Lung microvascular endothelial cell (primary cell): Measurements from ENCODE around the gene UNC5C. TPM values are rescaled to one million over a fixed set of nuclear protein-coding genes. Genes with fewer than 3 reads are reported as not detected.

ENCODE experiments used
- DNase-seq, 2 donors: peaks; one replicate each; pipeline versions ENCODE4 v3.0.0 to v3.0.0-alpha.2; 2010; ENCODE audit warnings: low read depth in 2 of 2
- total RNA-seq: library from RNA; depleted of rRNA; stranded (reverse); fragments of >200 nt; gene quantifications from 2 replicates; pipeline ENCODE4 v1.2.1, GENCODE V29; 2014

UNC5C gene
- total RNA-seq, 1 donor from 2014 or later: under 0.01 TPM

DNA sequence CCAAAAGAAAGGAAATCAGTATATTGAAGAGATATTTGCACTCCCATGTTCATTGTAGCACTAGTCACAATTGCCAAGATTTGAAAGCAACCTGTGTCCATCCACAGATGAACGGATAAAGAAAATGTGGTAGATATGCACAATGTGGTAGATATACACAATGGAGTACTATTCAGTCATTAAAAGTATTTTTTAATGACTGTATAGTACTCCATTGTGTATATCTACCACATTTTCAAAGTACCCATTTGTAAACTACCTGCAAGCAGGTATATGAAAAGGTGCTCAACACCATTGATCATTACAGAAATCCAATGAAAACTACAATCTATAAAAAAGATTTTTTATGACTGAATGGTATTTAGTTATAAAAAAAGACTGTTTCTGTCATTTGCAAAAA lies 200.4 kb downstream of the UNC5C start:
- no peak for DNase-seq

DNA sequence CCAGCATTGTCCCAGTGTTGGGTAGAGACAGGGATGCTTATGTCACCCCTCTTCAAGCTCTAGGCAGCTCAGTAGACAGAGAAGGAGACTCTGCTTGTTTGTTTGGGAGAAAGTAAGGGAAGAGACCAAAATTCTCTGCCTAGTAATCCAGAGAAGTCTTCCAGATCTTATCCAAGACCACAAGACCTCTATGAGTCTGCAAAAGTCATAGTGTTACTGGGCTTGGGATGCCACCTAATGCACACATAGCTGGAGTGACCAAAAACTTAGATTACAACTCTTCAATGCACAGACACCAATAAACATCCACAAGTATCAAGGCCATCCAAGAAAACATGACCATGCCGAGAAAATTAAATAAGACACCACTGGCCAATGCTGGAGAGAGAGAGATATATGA lies 205.5 kb downstream of the UNC5C start:
- no peak for DNase-seq

DNA sequence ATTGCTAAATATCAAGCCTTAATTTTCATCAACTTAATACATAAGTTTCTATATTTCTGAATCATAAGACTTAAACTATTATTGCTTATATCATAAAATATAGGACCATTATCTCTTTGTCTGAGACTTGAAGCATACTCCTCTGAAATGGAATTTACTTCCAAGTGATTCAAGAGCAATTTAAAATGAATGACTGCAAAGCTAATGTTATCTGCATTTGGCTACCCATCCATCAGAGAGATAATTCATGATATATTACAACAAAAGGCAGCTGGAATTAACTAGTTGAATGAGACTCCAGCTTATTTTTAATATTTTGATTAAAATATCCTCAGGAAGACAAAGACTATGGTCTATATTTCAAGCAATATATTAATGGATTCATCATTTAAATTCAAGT lies 208.6 kb downstream of the UNC5C start:
- DNase-seq: no peak

DNA sequence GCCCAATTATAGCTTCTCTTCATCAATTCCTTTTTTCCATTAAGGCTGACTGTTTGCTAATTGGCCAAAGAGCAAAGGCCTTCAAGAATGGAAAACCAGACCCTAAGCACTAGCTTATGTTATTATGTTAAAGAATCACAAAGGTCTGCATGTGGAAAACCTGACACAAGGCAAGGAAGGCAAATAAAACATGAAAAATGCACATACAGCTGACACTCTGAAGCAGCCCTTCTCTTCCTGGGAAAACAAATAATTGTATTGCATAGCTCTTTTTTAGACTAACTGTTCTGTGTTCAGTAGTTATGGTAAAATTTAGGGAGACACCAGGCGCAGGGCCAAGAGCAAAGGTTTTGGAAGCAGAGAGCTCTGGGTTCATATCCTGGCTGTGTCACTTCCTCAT lies 223.1 kb downstream of the UNC5C start:
- no peak for DNase-seq

DNA sequence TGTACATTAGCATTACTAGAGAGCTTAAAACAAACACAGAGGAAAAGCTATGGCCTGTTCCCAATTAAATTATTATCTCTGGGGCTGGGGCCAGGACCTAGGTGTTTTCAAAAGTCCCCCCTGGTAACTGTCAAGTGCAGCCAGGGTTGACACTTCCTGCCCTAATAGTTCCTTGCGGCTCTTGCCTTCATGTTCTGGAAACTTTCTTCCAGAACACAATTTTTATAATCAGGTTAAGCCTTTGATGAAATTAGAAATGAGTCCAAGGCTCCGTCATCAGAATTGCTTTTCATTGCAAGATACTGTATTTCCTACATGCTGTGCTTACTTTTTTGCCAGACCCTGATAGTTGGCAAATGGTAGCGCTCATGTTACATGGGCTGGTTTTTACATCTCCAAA lies 229.6 kb downstream of the UNC5C start:
- DNase-seq: no peak

DNA sequence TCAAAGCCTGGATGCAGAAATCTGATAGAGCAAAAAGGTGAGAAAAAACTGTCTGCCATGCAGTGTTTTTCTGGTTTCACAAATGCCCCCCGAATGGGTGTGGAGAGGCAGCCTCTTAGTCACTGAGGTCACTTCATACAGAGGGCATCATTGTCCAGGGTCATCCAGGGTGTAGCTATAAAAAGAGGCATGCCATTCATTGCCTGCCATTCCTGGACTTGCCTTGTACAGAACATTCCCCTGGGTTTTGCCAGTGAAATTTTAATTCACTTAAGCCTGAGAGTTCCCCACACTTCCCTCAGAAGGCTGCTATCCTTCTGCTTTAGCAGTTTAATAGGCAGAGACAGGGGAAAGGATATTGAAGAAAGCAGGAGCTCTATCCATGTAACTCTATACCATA lies 230.3 kb downstream of the UNC5C start:
- no peak for DNase-seq

DNA sequence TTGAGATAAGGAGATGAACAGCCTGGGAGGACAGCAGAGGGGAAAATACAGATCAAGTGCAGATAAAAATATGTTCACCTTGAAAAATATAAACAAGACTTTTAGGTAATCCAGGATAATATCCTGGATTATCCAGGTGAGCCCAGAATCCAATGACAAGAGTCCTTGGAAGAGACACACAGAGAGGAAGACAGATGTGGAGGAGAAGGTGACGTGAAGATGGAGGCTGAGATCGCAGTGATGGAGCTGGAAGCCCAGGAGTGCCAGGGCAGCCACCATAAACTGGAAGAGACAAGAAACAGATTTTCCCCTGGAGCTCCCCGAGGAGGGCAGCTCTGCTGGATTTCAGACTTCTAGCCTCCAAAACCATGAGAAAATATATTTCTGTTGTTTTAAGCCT lies 230.7 kb downstream of the UNC5C start:
- DNase-seq: no peak

DNA sequence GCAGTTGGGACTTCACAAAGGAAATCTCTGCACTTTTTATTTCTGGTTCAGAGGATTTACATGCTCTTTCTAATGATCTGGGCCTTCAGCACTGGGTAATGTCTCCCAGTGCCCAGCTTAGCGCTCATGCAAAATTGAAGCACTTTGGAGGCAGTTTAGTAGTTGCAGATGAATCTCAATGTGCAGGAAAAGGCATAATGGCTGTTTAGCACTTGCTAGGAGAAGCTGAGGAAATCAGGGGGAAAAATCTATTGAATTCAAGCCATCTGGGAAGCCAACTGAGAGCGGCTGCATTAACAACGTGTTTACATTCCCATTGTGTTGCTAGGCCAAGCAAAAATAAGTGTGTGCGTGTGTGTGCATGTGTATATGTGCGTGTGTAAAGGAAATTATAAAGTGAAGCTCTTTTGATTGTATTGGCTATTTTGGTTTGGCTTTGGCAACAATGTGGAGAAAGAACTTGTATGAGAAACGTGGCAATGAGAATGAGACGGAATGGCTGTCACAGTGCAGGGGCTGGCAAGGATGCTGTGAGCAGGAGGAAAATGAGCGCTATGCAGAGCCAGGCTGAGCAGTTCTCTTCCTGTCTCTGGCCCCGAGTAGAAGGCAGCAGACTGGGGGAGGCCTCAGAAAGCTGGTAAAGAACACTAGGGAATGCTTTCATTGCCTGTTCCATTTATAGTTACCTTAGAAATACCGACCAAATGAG lies 231.5 kb downstream of the UNC5C start:
- DNase-seq: no peak

DNA sequence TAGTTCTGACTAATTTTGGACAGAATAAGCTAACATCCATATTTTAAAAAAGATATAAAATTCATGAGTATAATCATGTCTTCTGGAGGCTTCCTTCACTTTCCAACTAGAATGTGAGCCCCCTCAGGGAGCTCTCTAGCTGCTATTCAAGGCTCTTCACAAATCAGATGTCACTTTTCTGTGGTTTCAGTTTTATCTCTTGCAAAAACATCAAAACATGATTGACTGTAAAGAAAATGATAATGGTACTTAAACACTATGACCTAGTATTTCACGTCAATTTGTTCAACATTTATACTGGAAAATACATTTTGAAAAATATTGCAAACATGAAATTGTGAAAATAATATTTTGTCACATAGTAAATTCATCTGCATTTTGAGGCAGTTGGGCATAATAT lies 234.2 kb downstream of the UNC5C start:
- DNase-seq: no peak

DNA sequence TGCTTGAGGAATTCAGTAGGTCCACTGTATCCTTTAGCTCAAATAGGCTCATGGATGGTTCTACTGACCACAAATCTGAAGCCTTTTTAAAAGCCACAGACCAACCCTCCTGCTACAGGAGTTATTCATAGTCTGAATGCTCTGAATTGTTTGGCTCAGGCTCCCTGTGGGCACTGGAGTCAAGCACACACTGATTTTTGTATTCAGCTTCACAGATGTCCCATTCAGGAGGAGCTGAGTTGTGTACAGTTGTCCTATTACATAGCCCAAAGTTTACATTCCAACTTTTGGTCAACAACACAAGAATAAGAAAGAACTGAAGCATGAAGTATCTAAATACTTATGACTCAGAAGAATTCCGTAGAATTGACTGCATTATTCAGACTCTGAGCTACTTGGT lies 243.9 kb downstream of the UNC5C start:
- DNase-seq: no peak

DNA sequence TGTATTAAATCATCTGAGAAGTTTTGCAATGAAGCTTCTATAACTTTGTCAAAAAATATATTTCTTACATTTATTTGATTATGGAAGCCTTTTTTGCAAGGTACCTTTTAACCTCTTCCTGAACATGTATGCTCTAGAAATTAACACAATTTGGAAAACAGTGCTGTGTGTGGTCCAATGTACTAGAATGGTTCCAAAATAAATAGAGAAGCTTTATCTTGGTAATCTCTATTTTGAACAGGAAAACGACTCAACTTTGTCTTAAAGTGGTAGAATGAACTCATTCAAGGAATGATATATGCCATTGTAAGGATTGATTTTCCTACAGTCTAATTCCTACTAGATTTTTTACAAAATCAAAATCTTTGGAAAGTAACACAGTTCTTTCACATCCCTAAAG lies 248.5 kb downstream of the UNC5C start:
- DNase-seq: no peak

DNA sequence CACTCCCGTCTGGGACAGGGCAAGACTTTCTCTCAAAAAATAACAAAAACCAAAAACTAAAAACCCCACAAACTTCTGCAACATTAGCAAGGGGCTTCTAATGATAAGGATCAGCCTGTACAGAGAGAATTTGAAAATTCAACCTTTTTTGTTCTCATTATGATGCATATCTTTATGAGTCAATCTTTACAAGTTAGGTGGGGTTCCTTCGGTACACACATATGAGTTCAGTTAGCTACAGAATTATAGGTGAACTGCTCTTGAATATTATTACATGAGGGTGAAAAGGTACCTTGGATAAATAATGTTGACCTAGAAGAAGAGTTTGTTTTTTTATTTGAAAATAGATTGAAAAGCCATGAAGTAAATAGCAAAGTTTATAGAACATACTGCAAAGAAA lies 252.7 kb downstream of the UNC5C start:
- no peak for DNase-seq

DNA sequence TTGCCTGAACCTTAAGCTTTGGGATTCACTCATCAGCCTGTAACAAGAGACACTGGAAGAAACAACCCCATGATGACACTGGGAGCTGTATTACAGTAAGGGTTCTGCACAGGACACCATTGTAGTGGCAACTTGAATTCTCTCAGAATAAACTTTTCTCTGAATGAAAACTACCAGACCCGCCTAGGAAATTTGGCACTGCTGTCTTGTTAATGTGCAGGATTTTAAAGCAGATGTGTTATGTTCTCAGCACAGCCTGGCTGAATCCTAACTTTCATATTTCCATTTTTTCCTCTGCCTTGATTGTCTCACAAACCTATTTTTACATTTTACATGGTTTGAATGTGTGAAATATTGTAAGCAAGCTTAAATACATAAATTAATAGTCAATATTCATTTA lies 253.6 kb downstream of the UNC5C start:
- DNase-seq: no peak

DNA sequence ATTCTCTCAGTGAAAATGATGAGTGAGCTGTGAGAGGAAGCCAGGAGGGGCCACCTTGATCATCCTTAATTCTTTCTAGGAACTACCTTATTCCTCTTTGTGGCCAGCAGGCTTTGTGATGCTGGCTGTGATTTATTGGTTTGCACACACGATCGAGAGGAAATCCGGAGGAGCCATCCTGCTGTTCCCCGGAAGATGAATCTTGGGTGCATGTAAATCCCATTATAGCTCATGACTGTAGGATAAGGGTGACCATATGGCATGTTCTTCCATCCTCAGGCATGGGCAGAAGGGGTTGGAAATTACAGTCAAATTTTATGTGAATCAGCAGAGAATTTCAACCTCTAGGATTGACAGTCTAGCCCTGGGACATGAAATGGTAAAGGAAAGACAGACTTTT lies 254.5 kb downstream of the UNC5C start:
- no peak for DNase-seq

DNA sequence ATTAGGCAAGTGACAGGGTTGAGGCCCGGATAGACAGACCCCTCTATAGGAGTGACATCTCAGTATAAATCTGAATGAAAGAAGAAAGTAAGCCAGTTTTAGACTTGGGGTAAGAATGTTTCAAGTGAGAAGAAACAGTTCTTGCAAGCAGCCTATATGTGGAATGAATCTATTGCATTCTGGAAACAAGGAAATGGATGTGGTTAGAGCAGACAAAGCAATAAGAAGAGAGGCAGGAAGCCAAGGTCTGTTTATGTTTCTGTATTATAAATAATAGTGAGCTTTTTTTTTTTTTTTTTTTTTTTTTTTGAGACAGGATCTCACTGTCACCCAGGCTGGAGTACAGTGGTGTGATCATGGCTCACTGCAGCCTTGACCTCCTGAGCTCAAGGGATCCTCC lies 255.8 kb downstream of the UNC5C start:
- DNase-seq: peak in 1 of 2 donors; percentile 41

DNA sequence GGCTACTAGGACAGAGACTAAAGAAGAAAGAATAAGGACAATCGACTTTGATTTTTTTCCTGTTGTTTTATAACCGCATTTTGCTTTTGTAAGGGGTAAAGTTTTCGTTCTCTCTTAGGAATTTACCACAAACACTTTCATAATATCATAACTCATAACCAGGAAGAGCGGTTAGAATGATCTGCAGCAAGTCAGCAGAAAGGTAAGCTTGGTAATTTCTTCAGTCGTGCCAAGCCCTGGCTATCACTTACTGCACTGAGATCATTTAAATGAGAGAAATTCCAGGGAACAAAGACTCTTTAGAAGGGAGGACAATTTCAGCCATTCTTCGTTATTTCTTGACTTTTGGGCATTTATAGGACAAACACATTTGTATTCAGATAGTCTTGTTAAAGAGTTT lies 258.1 kb downstream of the UNC5C start:
- DNase-seq: no peak

DNA sequence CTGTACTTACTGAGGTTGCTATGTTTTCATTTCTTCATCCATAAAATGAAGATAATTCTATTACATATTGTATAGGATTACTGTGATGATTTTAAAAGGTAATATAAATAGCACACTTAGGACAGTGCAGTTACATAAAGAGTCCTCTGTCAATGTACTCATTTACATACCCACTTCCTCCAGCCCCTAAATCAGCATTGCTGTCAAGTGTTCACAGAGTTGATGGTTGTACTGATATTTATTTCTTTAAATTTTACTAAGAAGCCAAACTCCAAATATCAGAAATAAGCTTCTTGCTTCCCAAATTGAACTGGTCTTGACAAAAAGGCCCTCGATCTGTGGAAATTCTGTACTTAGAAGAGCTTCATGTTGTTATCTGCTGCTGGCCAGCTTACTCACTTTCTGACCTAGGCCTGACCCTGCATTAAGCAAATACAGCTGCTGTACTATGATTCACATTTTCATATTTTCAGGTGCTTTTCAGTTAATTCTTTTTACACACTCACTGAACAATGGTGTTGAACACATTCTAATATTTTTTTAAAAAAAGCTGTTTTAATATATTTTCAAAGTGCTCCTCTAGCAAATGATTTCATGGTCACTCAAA lies 259.6 kb downstream of the UNC5C start:
- peak; percentile 30 to 58 for DNase-seq

DNA sequence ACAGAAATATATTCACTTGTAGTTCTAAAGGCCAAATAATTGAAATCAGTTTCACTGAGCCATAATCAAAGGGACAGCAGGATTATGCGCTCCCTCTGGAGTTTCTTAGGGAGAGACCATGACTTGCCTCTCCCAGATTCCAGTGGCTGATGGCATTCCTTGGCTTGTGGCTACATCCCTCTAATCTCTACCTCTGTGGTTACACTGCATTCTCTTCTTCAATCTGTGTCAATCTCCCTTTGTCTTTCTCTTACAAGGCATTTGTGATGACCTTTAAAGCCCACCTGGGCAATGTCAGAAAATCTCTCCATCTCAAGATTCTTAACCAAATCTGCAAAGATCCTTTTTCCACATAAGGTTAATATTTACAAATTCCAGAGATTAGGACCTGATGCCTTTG lies 260.2 kb downstream of the UNC5C start:
- no peak for DNase-seq

DNA sequence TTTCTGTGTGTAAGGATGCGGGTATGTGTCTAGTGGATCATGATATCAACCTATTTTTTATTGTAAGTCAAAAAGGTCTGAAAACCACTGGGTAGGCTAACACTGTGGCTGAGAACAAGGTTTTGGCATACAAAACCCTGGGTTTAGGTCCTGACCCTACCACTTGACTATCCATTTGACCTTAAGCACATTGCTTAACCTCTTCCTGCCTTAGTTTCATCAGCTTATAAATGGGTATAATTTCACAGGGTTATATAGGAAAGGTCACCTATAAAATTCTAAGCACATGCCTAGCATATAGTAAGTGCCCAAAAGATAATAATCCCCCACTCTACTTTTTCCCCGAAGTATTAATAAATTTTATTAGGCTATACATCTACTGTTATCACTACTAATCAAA lies 263.0 kb downstream of the UNC5C start:
- no peak for DNase-seq

DNA sequence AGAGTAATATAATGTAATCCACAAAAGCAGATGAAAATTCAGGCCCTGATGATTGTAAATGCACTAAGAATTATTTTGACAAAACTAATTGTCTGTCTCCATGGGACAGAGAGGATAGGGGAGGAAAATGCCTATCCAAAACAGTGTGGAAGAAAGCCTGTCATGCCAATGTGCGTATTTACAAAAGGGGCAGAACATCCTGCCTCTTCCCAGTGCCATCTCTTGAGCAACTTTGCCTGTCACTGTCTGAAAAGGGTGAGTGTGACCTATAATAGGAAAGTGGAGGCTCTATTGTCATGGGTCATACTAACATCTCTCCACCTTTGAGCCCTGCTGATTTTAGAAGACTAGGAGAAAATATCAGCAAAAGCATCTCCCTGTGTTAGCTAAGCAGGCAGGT lies 264.1 kb downstream of the UNC5C start:
- DNase-seq: no peak

DNA sequence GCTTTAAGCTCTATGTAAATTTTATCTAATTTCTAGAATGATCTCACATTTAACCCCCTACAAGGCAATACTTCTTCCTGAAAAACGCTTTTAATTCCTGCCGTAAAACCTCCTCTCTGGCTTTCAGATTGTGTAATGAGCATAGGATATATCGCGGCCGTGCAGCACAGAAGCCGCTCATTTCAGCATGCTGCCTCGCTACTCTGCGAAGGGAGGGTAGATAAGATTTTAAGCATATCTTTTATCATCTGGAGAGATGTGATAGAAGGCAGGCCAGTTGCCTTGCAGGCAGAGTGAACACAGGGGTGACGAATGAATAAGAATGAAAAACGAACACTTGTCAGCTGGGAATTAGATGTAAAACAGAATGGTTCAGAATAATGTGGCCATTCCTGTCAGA lies 265.5 kb downstream of the UNC5C start:
- no peak for DNase-seq

DNA sequence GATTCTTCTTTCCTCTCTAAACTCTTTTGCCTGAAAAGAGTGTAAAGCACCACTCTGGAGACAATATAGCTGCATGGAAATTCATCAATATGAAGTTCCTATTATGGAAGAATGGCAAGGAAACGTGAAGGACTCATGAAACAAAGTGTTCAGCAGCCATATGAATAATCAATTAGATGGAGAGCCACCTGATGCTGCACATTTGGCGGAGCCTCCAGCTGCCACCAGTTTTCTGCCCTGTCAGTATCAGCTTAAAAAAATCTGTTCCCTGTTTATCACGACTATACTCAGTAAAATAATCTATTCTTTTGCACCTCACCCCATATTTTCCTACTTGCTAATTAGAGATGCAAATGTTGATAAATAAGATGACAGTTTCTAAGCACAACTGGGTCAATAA lies 276.0 kb downstream of the UNC5C start:
- no peak for DNase-seq

DNA sequence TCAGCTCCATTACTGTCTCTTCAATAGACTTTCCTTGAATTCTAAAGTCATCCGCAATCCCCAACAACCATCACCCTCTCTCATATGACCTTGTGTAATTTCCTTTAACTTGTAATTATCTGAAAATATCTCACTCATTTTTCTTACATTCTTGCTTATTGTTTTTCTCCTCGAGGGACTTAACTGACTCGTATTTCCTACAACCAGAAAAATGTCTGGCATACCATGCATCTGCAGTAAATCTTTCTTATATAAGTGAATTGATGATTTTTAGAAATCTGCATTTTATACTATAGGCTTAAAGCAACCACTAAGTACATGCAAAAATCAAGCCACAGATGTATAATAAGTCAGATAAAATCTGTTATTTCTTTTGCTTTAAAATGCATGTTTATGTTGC lies 276.7 kb downstream of the UNC5C start:
- DNase-seq: no peak
